Peyer's patch (tissue), 4 donors: ENCODE results near the gene RPL32. TPM values are rescaled to one million over a fixed set of nuclear protein-coding genes. Genes with fewer than 3 reads are reported as not detected.

Experiments
- DNase-seq, 3 donors: peaks; one replicate each; pipeline ENCODE4 v3.0.0-alpha.2; 2017 to 2019
- H3K27ac ChIP-seq, 4 donors: fragments of 200-600 bp; sonication (generic); one replicate each; pipeline ENCODE4 v1.5.1; 2016 to 2019
- H3K27me3 ChIP-seq, 2 donors: fragments of 200-600 bp; sonication (generic); one replicate each; pipeline ENCODE4 v1.5.1; 2019
- H3K36me3 ChIP-seq, 3 donors: fragments of 200-600 bp; sonication (generic); one replicate each; pipeline ENCODE4 v1.5.1; 2016 to 2019
- H3K4me1 ChIP-seq, 4 donors: fragments of 200-600 bp; sonication (generic); one replicate each; pipeline ENCODE4 v1.5.1; 2016 to 2019
- H3K4me3 ChIP-seq, 4 donors: fragments of 200-600 bp; sonication (generic); 1 replicate in 3 of 4; 2 replicates in 1 of 4; pipeline ENCODE4 v1.5.1; 2016 to 2019; ENCODE audit warnings: mild to moderate bottlenecking in 1 of 4
- H3K9me3 ChIP-seq, 4 donors: fragments of 200-600 bp; sonication (generic); one replicate each; pipeline ENCODE4 v1.5.1; 2016 to 2019; ENCODE audit warnings: mild to moderate bottlenecking in 1 of 4
- CTCF ChIP-seq, 6 experiments: fragments of 450-650 bp in 4 of 6; fragments of 200-600 bp in 2 of 6; sonication (generic) in 1 of 6; IDR thresholded peaks; one replicate each; pipeline ENCODE4 v1.5.1; 2017 to 2019; ENCODE audit warnings: antibody characterized with exemption in 6 of 6, mild to moderate bottlenecking in 3 of 6, moderate library complexity in 1 of 6
- POLR2A ChIP-seq, 2 donors: fragments of 450-650 bp; IDR thresholded peaks; one replicate each; pipeline ENCODE4 v1.5.1; 2017; ENCODE audit warnings: antibody characterized with exemption in 2 of 2, mild to moderate bottlenecking in 2 of 2, moderate library complexity in 2 of 2
- total RNA-seq, 4 donors: library from RNA; depleted of rRNA; stranded (reverse); fragments of >200 nt; gene quantifications; one replicate each; pipeline ENCODE4 v1.1.0, GENCODE V29; 2016

RPL32 gene
- total RNA-seq, 4 donors from 2014 or later, result 258 to 541 (median 430) TPM

- H3K9me3 ChIP-seq, result no peaks in the 10 kb centered on the region
- DNase-seq, result peak; percentile 66 to 79 (median 70)
- TF ChIP-seq POLR2A (IDR thresholded peaks at IDR 0.05), result no peak
- TF ChIP-seq CTCF (IDR thresholded peaks at IDR 0.05), result no peak
- H3K4me3 ChIP-seq, result peak overlapping the region; percentile 6 to 42 (median 16)
- H3K4me1 ChIP-seq, result peaks cover 0 to 12% (median 6%) of the 10 kb centered on the region in 4 donors
- no peaks in the 10 kb centered on the region for H3K36me3 ChIP-seq
- H3K27me3 ChIP-seq, result no peaks in the 10 kb centered on the region
- no peak overlapping the region for H3K27ac ChIP-seq
These were observed 27.8 kb upstream of the RPL32 start for GRCh38 chr3:12869035-12869621.

GRCh38 chr3:12868039-12869034 is 27.0 kb upstream of the RPL32 start:
- Histone ChIP-seq H3K27ac (no peak overlapping the region), H3K36me3 (no peaks in the 10 kb centered on the region), H3K4me3 (peak overlapping the region; percentile 12 to 42 (median 20)), H3K27me3 (no peaks in the 10 kb centered on the region), H3K9me3 (no peaks in the 10 kb centered on the region), H3K4me1 (peaks cover 0 to 12% (median 6%) of the 10 kb centered on the region in 4 donors)
- TF ChIP-seq POLR2A (IDR thresholded peaks at IDR 0.05), result no peak
- peak; percentile 46 to 92 (median 88) for TF ChIP-seq CTCF (IDR thresholded peaks at IDR 0.05)
- DNase-seq, result peak; percentile 69 to 90 (median 84)

GRCh38 chr3:12866836-12867235 is 25.5 kb upstream of the RPL32 start:
- peaks cover 0 to 12% (median 6%) of the 10 kb centered on the region in 4 donors for H3K4me1 ChIP-seq
- no peak for TF ChIP-seq CTCF (IDR thresholded peaks at IDR 0.05)
- TF ChIP-seq POLR2A (IDR thresholded peaks at IDR 0.05), result no peak
- no peaks in the 10 kb centered on the region for H3K9me3 ChIP-seq
- no peaks in the 10 kb centered on the region for H3K27me3 ChIP-seq
- H3K36me3 ChIP-seq, result no peaks in the 10 kb centered on the region
- DNase-seq, result no peak
- no peak overlapping the region for H3K4me3 ChIP-seq
- H3K27ac ChIP-seq, result no peak overlapping the region

GRCh38 chr3:12865271-12865670 is 23.9 kb upstream of the RPL32 start:
- DNase-seq, result no peak
- Histone ChIP-seq H3K9me3 (no peaks in the 10 kb centered on the region), H3K4me1 (peaks cover 0 to 12% (median 6%) of the 10 kb centered on the region in 4 donors), H3K27ac (no peak overlapping the region), H3K27me3 (no peaks in the 10 kb centered on the region), H3K36me3 (no peaks in the 10 kb centered on the region), H3K4me3 (no peak overlapping the region)
- TF ChIP-seq POLR2A (IDR thresholded peaks at IDR 0.05) (no peak), CTCF (IDR thresholded peaks at IDR 0.05) (no peak)

GRCh38 chr3:12862387-12862786 is 21.0 kb upstream of the RPL32 start:
- Histone ChIP-seq H3K27me3 (no peaks in the 10 kb centered on the region), H3K4me3 (no peak overlapping the region), H3K36me3 (no peaks in the 10 kb centered on the region), H3K4me1 (no peaks in the 10 kb centered on the region), H3K9me3 (no peaks in the 10 kb centered on the region), H3K27ac (no peak overlapping the region)
- no peak for DNase-seq
- TF ChIP-seq CTCF (IDR thresholded peaks at IDR 0.05) (no peak), POLR2A (IDR thresholded peaks at IDR 0.05) (no peak)
